GM20431 (cell line): ENCODE results near the gene KANSL1.
"Not testable (repeated sequence)": the region's sequence is repeated elsewhere in the genome, so short reads cannot be mapped to it uniquely, and the experiment has no call there.

Source experiments
- in situ Hi-C: fragments of 300-500 bp; cut with MseI, MboI; formaldehyde crosslinking; loops from one replicate; pipeline ENCODE4 v1.15.0; 2020; ENCODE audit warnings: low sequenced_read_pairs; ENCODE audit not compliant: unreplicated experiment

Gene KANSL1, protein sequence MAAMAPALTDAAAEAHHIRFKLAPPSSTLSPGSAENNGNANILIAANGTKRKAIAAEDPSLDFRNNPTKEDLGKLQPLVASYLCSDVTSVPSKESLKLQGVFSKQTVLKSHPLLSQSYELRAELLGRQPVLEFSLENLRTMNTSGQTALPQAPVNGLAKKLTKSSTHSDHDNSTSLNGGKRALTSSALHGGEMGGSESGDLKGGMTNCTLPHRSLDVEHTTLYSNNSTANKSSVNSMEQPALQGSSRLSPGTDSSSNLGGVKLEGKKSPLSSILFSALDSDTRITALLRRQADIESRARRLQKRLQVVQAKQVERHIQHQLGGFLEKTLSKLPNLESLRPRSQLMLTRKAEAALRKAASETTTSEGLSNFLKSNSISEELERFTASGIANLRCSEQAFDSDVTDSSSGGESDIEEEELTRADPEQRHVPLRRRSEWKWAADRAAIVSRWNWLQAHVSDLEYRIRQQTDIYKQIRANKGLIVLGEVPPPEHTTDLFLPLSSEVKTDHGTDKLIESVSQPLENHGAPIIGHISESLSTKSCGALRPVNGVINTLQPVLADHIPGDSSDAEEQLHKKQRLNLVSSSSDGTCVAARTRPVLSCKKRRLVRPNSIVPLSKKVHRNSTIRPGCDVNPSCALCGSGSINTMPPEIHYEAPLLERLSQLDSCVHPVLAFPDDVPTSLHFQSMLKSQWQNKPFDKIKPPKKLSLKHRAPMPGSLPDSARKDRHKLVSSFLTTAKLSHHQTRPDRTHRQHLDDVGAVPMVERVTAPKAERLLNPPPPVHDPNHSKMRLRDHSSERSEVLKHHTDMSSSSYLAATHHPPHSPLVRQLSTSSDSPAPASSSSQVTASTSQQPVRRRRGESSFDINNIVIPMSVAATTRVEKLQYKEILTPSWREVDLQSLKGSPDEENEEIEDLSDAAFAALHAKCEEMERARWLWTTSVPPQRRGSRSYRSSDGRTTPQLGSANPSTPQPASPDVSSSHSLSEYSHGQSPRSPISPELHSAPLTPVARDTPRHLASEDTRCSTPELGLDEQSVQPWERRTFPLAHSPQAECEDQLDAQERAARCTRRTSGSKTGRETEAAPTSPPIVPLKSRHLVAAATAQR (N-terminal part only)

DNA sequence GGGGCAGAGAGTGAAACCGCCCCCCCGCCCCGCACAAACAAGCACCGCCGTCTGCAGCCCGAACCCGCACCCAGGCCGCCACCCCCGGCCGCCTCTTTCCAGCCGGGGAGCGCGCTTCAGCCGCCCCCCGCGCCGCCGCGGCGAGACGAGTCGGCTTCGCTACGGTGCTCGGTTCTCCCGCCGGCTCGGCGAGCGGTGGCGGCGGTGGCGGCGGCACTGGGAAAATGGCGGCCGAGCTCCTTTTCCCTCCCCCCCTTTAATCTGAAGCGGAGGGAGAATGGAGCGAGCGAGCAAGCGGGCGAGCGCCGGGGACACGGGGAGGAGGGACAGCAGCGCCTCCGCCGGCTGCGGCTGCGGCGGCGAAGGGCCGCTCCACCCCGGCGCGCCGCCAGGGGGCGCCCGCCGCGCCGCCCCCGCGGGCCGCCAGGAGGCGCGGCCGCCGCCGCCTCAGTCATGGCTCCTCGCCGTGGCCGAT, at the start of gene KANSL1:
Gene KANSL1 (minus strand): TSS at position 279 of the 475 bp plus-strand sequence. CDS start 21,286 bp downstream, outside the sequence.
- in situ Hi-C loops, result loop anchor here (25.0 kb wide), 2 partner anchors 94 to 131 kb away; partner anchors contain the start of gene LRRC37A

DNA sequence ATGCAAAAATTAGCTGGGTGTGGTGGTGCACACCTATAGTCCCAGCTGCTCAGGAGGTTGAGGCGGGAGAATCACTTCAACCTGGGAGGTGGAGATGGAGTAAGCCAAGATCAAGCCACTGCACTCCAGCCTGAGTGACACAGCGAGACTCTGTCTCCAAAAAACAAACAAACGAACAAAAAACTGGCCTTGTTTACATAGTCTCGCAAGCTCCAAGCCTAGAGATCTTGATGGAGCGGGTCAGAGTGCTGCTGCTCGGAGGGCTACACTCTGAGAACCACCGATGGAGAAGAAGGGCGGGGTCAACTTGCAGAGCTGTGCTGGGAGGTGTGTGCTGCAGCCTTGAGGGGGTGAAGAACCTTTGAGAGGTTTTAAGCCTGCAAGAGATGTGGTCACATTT, 38.1 kb upstream of the KANSL1 start:
- in situ Hi-C loops, result not testable (repeated sequence)

DNA sequence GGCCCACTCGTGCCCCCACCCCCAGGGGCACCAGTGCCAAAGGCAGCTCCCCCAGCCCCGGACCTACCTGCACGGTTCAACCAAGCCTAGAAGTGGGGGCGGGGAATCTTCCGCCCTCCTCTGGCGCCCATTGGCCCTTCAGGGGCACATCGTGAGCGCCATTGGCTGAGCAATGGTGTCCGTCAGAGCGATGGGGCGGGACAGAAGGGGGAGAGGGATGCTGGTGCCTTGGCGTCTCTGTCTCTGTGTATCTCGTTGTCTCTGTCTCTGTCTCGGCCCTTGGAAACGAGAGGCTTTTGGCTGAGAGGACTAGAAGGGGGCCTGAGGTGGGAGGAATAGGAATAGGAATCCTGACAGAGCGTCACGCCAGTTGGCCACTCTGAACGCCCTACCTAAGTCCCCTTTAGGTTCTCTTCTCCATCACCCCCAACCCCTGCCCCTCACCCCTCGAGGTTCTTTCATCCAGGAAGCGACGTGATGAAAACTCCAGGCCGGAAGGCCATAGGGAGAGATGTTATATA, 32.1 kb upstream of the KANSL1 start:
- in situ Hi-C loops, result not testable (repeated sequence)

DNA sequence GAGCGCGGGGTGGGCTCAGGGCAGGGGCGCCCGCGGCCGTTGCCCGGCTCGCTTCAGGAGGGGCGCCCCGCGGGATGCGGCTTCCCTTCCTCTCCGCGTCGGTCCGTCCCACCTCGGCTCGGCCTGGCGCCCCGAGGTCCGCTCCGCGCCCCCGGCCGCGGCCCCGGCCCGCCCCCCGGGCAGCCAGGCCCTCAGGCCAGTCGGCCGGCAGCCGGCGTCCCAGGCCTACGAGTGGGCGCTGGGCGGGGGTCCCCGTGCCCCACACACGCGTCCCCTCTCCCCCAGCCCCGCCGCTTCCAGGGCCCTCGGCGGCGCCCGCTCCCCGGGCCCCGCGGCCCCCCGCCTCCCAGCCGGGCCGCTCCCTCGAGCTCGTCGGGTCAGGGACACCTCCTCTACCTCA, 31.6 kb upstream of the KANSL1 start:
- in situ Hi-C loops, result loop anchor here (25.0 kb wide), 1 partner anchor 213 kb away; no protein-coding TSS in a partner anchor

DNA sequence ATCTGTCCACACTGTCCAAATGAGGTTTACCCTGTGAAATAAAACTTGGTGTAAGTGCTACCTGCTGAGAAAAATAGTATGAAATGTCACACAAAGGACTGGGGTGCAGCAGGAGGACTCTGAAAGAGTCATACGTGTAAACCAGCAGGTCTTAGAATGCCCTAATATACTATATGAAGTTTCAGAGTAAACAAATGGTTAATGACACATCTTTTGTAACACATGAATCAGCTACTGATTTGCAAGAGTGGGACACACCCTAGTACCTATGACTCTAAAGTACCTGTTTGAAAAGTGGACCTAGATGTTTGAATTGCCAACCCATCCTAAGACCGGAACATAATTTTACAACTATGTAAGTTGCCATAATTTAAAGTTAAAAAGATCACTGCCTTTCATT, 29.8 kb upstream of the KANSL1 start:
- in situ Hi-C loops, result loop anchor here (25.0 kb wide), 1 partner anchor 211 kb away; no protein-coding TSS in a partner anchor

DNA sequence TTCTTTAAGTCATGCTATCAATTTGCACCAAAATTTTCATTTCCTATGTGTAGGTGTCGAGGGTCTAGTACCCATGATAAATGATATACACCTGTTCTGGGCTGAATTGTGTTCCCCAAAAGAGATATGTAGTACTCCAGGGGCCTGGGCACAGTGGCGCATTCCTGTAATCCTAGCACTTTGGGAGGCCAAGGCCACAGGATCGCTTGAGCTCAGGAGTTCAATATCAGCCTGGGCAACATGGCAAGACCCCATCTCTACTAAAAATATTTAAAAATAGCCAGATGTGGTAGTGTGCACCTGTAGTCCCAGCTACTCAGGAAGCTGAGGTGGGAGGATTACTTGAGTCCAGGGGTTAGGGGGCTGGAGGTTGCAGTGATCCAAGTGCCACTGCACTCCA, 23.5 kb upstream of the KANSL1 start:
- in situ Hi-C loops, result loop anchor here (25.0 kb wide), 1 partner anchor 204 kb away; no protein-coding TSS in a partner anchor

DNA sequence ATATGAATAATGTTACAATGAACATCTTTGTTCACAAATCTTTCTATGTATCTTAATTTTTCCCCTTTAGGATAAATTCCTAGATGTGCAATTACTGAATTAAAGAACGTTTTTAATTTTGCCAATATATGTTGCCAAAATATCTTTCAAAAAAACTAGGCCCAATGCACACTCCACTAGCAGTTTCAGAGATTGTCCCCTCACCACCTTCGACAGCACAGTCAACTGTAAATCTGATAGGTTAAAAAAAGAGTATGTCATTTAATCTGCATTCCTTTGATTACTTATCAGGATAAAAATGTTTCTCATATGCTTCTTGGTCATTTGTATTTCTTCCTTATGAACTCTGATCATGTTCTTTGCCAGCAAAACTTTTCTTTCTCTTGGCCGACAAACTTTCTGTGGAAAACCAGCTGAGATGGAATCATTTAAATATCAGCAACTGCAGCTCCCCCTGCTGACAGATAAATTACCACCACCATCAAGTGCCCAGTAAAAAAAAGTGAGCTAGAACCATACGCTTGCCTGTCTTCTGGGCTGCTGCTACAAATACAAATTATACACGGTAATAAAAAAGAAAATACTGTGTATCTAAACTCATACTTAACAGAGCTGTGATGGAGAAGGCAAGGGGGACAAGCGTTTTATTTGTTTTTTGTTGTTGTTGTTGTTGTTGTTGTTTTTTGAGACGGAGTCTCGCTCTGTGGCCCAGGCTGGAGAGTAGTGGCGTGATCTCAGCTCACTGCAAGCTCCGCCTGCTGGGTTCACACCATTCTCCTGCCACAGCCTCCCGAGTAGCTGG, 19.6 kb upstream of the KANSL1 start:
- in situ Hi-C loops, result loop anchor here (25.0 kb wide), 1 partner anchor 201 kb away; no protein-coding TSS in a partner anchor

DNA sequence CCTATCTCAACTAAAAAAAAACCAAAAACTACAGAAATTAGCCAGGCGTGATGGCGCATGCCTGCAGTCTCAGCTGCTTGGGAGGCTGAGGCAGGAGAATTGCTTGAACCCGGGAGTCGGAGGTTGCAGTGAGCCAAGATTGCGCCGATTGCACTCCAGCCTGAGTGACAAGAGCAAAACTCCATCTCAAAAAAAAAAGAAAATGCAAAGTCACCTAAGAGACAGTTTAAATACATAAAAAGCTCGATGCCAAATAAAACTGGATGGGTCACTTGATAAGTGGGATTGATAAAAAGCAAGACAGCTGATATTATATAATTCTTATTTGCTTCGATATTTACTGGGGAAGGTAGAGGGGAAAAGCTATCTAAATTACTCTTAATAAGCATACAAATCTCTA, 15.8 kb upstream of the KANSL1 start:
- in situ Hi-C loops, result loop anchor here (25.0 kb wide), 1 partner anchor 197 kb away; no protein-coding TSS in a partner anchor

DNA sequence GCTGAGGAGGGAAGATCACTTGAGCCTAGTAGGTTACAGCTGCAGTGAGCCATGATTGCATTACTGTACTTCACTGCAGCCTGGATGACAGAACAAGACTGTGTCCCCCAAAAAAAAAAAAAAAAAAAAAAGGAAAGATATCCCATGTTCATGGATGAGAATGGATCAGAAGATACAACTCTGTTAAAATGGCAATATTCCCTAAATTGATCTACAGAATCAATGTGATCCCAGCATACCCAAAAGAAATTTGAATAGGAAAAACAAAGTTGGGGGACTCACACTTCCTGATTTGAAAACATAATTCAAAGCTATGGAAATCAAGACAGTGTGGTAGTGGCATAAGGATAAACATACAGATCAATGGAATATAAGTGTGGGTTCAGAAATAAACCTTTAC, 12.7 kb upstream of the KANSL1 start:
- in situ Hi-C loops, result loop anchor here (25.0 kb wide), 1 partner anchor 194 kb away; no protein-coding TSS in a partner anchor

DNA sequence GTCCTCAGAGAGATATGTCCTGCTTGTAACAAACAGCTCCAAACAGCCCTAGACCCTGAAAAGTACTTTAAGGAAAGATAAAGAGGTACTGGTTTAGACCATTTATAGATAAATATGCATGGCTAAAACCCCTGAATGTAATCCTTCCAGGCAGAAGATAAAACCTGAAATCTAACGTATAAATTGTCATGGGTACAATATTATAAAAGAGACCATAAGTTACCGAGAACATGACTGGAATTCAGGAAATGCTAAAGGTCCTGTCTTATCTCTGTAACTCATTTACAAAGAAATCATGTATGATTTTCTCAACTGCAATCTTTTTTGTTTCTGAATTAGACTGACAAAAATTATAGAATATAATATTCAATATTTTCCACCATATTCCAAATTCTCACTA, 9.2 kb upstream of the KANSL1 start:
- in situ Hi-C loops, result loop anchor here (25.0 kb wide), 1 partner anchor 190 kb away; no protein-coding TSS in a partner anchor

DNA sequence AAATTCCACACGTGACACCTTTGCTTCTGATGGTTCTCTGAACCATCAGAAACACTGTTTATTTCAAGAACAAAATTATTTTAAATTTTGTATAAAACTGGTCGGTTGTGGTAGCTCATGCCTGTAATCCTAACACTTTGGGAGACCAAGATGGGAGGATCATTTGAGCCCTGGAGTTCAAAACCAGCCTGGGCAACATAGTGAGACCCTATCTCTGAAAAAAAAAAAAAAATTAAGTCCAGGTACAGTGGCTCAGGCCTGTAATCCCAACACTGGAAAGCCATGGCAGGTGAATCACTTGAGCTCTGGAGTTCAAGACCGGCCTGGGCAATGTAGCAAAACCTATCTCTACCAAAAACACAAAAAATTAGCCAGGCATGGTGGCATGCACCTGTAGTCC, 8.3 kb upstream of the KANSL1 start:
- in situ Hi-C loops, result loop anchor here (25.0 kb wide), 1 partner anchor 189 kb away; no protein-coding TSS in a partner anchor

DNA sequence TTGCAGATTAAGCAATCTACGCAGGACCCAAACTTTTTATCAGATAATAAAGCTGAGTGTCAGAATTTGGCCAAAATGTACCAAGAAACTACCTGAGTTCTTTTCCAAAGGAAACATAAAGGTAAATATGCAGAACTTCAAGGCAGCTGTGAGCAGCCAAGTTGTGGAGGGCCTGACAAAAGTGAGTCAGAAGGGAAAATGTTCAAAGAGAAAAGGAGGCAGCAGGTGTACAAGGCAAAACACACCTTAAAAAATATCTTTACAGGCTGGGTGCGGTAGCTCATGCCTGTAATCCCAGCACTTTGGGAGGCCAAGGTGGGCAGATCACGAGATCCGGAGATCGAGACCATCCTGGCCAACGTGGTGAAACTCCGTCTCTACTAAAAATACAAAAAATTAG, 7.0 kb upstream of the KANSL1 start:
- in situ Hi-C loops, result loop anchor here (25.0 kb wide), 1 partner anchor 188 kb away; no protein-coding TSS in a partner anchor

DNA sequence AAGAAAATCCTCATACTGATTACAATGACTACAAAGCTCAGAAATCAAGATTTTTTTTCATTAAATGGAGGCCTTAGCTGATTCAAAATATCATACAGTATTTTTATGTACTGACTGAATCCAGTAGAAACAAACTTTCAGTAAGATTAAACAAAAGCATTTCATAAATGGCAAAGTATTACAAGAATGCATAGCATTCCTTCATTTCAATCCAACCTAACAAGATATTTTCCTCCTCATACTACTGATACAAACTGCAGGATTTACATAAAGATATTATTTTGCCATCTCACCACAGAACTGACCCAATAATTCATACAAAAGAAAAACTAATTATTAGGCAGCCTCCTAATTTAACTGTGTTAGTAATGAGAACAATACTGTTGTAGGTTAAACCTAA, 6.2 kb upstream of the KANSL1 start:
- in situ Hi-C loops, result loop anchor here (25.0 kb wide), 2 partner anchors 88 to 137 kb away; partner anchors contain the start of gene LRRC37A

DNA sequence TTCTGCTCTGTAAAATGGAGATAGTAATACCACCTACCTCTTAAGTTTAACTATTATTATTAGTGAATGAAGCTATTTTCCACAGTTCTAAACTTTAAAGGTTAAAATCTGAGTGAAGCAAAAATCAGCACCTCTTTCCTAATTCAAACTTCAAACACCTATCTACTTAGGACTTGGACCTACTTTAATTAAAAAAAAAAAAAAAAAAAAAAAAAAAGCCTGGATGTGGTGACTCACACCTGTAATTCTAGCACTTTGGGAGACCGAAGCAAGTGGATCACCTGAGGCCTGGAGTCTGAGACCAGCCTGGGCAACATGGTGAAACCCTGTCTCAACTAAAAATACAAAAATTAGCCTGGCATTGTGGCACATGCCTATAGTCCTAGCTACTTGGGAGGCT, 5.0 kb upstream of the KANSL1 start:
- in situ Hi-C loops, result loop anchor here (25.0 kb wide), 2 partner anchors 89 to 136 kb away; partner anchors contain the start of gene LRRC37A

DNA sequence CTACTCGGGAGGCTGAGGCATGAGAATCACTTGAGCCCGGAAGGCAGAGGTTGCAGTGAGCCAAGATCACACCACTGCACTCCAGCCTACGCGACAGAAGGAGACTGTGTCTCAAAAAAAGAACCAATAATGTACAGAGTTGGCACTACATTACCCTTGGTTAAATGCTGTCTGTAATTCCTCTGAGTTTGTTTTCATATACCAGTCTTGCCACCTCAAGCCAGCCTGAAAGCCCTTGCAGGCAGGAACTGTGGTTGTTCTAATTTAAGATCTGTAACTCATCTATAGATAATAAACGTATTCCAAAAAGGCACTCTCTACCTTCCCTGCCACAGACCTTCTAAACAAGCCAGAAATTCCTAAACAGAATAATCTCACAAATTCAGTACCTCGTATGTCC, 4.3 kb upstream of the KANSL1 start:
- in situ Hi-C loops, result loop anchor here (25.0 kb wide), 2 partner anchors 90 to 135 kb away; partner anchors contain the start of gene LRRC37A

DNA sequence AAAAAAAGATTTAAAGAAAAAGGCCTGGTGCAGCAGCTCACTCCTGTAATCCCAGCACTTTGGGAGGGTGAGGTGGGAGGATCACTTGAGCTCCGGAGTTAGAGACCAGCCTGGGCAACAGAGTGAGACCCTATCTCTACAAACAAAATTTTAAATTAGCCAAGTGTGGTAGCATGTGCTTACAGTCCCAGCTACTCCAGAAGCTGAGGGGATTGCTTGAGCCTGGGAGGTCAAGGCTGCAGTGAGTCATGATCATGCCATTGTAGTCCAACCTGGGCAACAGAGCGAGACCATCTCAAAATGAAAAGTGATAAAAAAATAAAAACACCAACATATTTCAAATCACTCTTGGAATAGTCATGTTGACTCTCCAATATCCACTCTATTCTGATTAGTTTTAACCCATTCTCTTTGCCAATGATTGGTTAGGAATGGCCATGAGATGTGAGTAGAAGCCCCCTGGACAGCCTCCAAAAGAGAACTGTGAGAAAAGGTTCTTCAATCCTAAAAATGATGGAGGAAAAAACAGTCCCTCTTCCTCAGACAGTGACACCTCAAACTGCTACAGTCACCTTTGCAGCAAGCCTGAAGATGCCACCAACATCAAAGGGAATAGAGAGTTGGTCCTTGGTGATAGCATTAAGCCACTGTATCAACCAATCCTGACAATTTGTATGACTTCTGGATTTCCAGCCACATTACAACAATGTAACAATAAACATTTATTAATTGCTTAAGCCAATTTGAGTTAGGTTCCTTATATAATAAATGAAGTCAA, 2.9 kb upstream of the KANSL1 start:
- in situ Hi-C loops, result loop anchor here (25.0 kb wide), 2 partner anchors 91 to 134 kb away; partner anchors contain the start of gene LRRC37A

DNA sequence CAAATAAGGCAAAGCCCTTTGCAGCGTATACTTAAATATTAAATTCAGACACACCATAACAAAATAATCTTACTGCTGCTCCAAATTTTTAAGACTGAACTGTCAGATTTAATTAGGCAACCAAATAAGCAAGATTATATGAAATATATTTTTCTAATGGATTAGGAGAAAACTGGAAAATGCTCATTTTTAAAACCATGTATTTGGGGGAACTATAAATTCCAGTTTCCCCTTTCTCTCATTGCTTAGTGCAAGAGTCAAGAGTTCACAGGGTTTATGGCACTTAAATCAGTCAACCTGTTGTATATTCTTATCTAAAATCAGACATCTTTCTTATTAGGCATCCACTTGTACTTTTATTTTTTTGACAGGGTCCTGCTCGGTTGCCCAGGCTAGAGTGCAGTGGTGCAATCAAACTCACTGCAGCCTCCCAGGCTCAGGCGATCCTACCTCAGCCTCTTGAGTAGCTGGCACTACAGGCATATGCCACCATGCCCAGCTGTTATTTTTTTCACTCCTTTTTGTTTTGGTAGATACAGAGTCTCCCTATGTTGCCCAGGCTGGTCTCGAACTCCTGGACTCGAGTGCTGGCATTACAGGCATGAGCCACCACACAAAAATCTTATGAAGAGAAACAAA, 2.1 kb upstream of the KANSL1 start:
- in situ Hi-C loops, result loop anchor here (25.0 kb wide), 2 partner anchors 92 to 133 kb away; partner anchors contain the start of gene LRRC37A
